CD4-positive, alpha-beta memory T cell (primary cell): ENCODE results near the gene SOX15. TPM values are rescaled to one million over a fixed set of nuclear protein-coding genes. Genes with fewer than 3 reads are reported as not detected.
A peak's percentile ranks its signal among the peaks of the same experiment; 100 is the strongest.

Source experiments
- CTCF ChIA-PET: fragments of 350-600 bp; sonication (Branson Sonifier 250); formaldehyde crosslinking; loops from one replicate; lab custom pipeline; 2021; ENCODE audit warnings: inconsistent platforms; ENCODE audit not compliant: partially characterized antibody; lab: Charles Lee
- POLR2A ChIA-PET: fragments of 350-600 bp; sonication (Branson Sonifier 250); formaldehyde crosslinking; loops from one replicate; lab custom pipeline; 2021; ENCODE audit not compliant: partially characterized antibody; lab: Charles Lee
- DNase-seq, 5 donors: peaks; one replicate each; pipeline versions ENCODE4 v3.0.0 to v3.0.0-alpha.2; 2020 to 2022; ENCODE audit warnings: mixed read lengths in 1 of 5
- H3K27ac ChIP-seq: one replicate; pipeline ENCODE4 v1.7.0; 2013; ENCODE audit warnings: low read depth, low read length
- H3K27me3 ChIP-seq: 2 replicates; pipeline ENCODE4 v1.7.0; 2013; ENCODE audit warnings: mild to moderate bottlenecking, low read length, moderate library complexity; ENCODE audit not compliant: insufficient read depth
- H3K36me3 ChIP-seq: 2 replicates; pipeline ENCODE4 v1.7.0; 2013; ENCODE audit warnings: mild to moderate bottlenecking, low read length, moderate library complexity; ENCODE audit not compliant: insufficient read depth
- H3K4me1 ChIP-seq: 2 replicates; pipeline ENCODE4 v1.7.0; 2013; ENCODE audit warnings: mild to moderate bottlenecking, low read length, moderate library complexity; ENCODE audit not compliant: insufficient read depth
- H3K4me3 ChIP-seq, 2 donors: one replicate each; pipeline ENCODE4 v1.7.0; 2013; ENCODE audit warnings: low read length in 2 of 2, mild to moderate bottlenecking in 1 of 2
- H3K9me3 ChIP-seq, 2 donors: one replicate each; pipeline ENCODE4 v1.7.0; 2013; ENCODE audit warnings: low read length in 2 of 2, control low read depth in 1 of 2; ENCODE audit not compliant: control insufficient read depth in 1 of 2
- H3K27ac Mint-ChIP-seq, 7 donors: one replicate each; pipeline ENCODE4 v1.8.0; 2020 to 2021; ENCODE audit warnings: mixed read lengths in 7 of 7, mild to moderate bottlenecking in 6 of 7, inconsistent platforms in 3 of 7, moderate library complexity in 3 of 7
- H3K27me3 Mint-ChIP-seq, 2 donors: one replicate each; pipeline ENCODE4 v1.8.0; 2020 to 2021; ENCODE audit warnings: mixed read lengths in 2 of 2
- H3K36me3 Mint-ChIP-seq, 2 donors: one replicate each; pipeline ENCODE4 v1.8.0; 2020 to 2021; ENCODE audit warnings: mixed read lengths in 2 of 2, inconsistent platforms in 1 of 2, mild to moderate bottlenecking in 1 of 2
- H3K4me1 Mint-ChIP-seq, 4 donors: one replicate each; pipeline ENCODE4 v1.8.0; 2020 to 2021; ENCODE audit warnings: mixed read lengths in 4 of 4, mild to moderate bottlenecking in 1 of 4
- H3K4me3 Mint-ChIP-seq, 8 donors: one replicate each; pipeline ENCODE4 v1.8.0; 2020 to 2021; ENCODE audit warnings: mixed read lengths in 8 of 8, mild to moderate bottlenecking in 7 of 8, moderate library complexity in 6 of 8, inconsistent platforms in 3 of 8
- H3K9me3 Mint-ChIP-seq, 8 donors: one replicate each; pipeline ENCODE4 v1.8.0; 2020 to 2021; ENCODE audit warnings: mixed read lengths in 8 of 8, mild to moderate bottlenecking in 5 of 8, inconsistent platforms in 3 of 8, moderate library complexity in 1 of 8
- intact Hi-C: fragments of 100-400 bp; cut with micrococcal nuclease; formaldehyde crosslinking; loops from one replicate; pipeline ENCODE4 v1.15.1; 2023
- polyA plus RNA-seq, 2 donors: library from polyadenylated mRNA; unstranded; fragments of 300-500 nt; fragmentation: Illumina TruSeq; gene quantifications; one replicate each; pipeline ENCODE4 v1.2.3, GENCODE V29; 2021
- total RNA-seq, 2 experiments: library from RNA; stranded (reverse); gene quantifications; one replicate each; pipeline ENCODE4 v1.2.3, GENCODE V29; 2021

The SOX15 gene
- total and polyA plus RNA-seq, 4 experiments from 2014 or later, result 1.0 to 1.1 TPM; not detected in 2

DNA sequence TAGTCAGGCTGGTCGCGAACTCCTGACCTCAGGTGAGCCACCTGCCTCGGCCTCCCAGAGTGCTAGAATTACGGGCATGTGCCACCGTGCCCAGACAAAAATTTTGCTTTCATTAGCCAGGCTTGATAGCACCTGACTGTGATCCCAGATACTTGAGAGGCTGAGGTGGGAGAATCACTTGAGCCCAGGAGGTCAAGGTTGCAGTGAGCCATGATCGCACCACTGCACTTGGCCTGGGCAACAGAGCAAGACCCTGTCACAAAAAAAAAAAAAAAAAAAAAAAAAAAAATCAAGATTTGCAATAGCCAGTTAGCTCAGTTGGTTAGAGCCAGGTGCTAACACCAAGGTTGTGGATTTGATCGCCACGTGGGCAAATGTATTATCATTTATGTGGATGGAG, 30.9 kb upstream of the SOX15 start:
- H3K4me3 ChIP-seq, result no peak overlapping the region
- no peaks in the 10 kb centered on the region for H3K4me1 Mint-ChIP-seq
- H3K9me3 Mint-ChIP-seq, result no peaks in the 10 kb centered on the region
- intact Hi-C loops, result no loop called here
- H3K4me1 ChIP-seq, result no peaks in the 10 kb centered on the region
- no peaks in the 10 kb centered on the region for H3K27me3 ChIP-seq
- no peak overlapping the region for H3K27ac Mint-ChIP-seq
- CTCF ChIA-PET, result no interaction called here
- no peak overlapping the region for H3K27ac ChIP-seq
- H3K27me3 Mint-ChIP-seq, result no peaks in the 10 kb centered on the region
- POLR2A ChIA-PET, result no interaction called here
- H3K36me3 Mint-ChIP-seq, result no peaks in the 10 kb centered on the region
- H3K36me3 ChIP-seq, result no peaks in the 10 kb centered on the region
- H3K9me3 ChIP-seq, result no peaks in the 10 kb centered on the region
- no peak overlapping the region for H3K4me3 Mint-ChIP-seq
- DNase-seq, result no peak

DNA sequence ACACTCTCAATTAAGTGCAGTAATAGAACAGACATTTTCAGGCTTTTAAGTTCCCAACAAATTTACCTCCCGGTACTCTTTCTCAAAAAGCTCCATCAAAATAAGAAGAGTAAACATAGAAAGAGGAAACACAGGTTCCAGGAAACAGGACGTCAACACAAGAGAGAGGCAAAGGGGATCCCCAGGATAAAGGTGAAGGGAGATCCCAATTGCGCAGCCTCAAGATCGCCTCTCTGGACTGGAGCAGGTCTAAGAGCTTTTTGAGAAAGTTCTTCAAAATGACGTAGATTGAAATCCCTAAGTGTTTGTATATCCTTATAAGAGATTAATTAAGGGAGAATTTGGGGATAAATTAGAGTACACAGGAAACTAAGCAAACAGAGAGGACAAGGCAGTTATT, 28.7 kb upstream of the SOX15 start:
- Mint-ChIP-seq H3K36me3 (peaks cover 0 to 5% of the 10 kb centered on the region in 2 donors), H3K4me1 (peaks cover 4 to 12% (median 5%) of the 10 kb centered on the region in 4 donors), H3K4me3 (no peak overlapping the region), H3K9me3 (no peaks in the 10 kb centered on the region), H3K27me3 (no peaks in the 10 kb centered on the region), H3K27ac (no peak overlapping the region)
- CTCF ChIA-PET, result interaction anchor here (0.7 kb wide), 1 partner anchor 192 kb away, joined by 3 read pairs; no protein-coding TSS in a partner anchor
- Histone ChIP-seq H3K4me3 (no peak overlapping the region), H3K36me3 (no peaks in the 10 kb centered on the region), H3K27ac (no peak overlapping the region), H3K27me3 (no peaks in the 10 kb centered on the region), H3K9me3 (no peaks in the 10 kb centered on the region), H3K4me1 (peaks cover 6% of the 10 kb centered on the region)
- intact Hi-C loops, result no loop called here
- POLR2A ChIA-PET, result no interaction called here
- no peak for DNase-seq

GRCh38 chr17:7615265-7615747, 25.4 kb upstream of the SOX15 start:
- Mint-ChIP-seq H3K4me1 (peaks cover 22 to 43% (median 33%) of the 10 kb centered on the region in 4 donors), H3K4me3 (peak overlapping the region; percentile 86 to 95 (median 93)), H3K27ac (peak overlapping the region; percentile 83 to 98 (median 97)), H3K27me3 (no peaks in the 10 kb centered on the region), H3K36me3 (peaks cover 10% of the 10 kb centered on the region in 2 donors), H3K9me3 (no peaks in the 10 kb centered on the region)
- peaks cover 39% of the 10 kb centered on the region for H3K4me1 ChIP-seq
- H3K9me3 ChIP-seq, result no peaks in the 10 kb centered on the region
- POLR2A ChIA-PET, result interaction anchor here (0.6 to 5.0 kb wide), 20 partner anchors 8 to 612 kb away, joined by 3 to 105 read pairs (median 4); partner anchors contain the start of genes ATP1B2, MPDU1, POLR2A and SAT2
- peak overlapping the region; percentile 61 for H3K27ac ChIP-seq
- CTCF ChIA-PET, result interaction anchor here (1.3 to 2.8 kb wide), 9 partner anchors 10 to 72 kb away, joined by 3 to 22 read pairs (median 4); partner anchors contain the start of genes SAT2, TP53 and WRAP53
- H3K4me3 ChIP-seq, result peak overlapping the region; percentile 74 to 78
- peaks cover 8% of the 10 kb centered on the region for H3K36me3 ChIP-seq
- H3K27me3 ChIP-seq, result no peaks in the 10 kb centered on the region
- intact Hi-C loops, result loop anchor here (1.0 kb wide), 5 partner anchors 12 to 211 kb away; partner anchors contain the start of genes SAT2, SENP3, TMEM256 and WRAP53
- DNase-seq, result no peak

- ChIA-PET POLR2A (interaction anchor here (0.6 to 5.0 kb wide), 24 partner anchors 9 to 613 kb away, joined by 3 to 105 read pairs (median 4); partner anchors contain the start of genes ATP1B2, MPDU1, NEURL4 and POLR2A), CTCF (interaction anchor here (0.7 to 2.8 kb wide), 12 partner anchors 11 to 124 kb away, joined by 3 to 22 read pairs (median 6); partner anchors contain the start of genes ATP1B2, SAT2, SOX15 and TP53)
- Mint-ChIP-seq H3K9me3 (no peaks in the 10 kb centered on the region), H3K36me3 (peaks cover 10 to 11% of the 10 kb centered on the region in 2 donors), H3K4me3 (peak within 1 kb of the TSS; percentile 87 to 95 (median 93)), H3K27ac (peak within 1 kb of the TSS; percentile 83 to 98 (median 97)), H3K4me1 (peaks cover 22 to 49% (median 35%) of the 10 kb centered on the region in 4 donors), H3K27me3 (no peaks in the 10 kb centered on the region)
- peak within 1 kb of the TSS; percentile 74 to 78 for H3K4me3 ChIP-seq
- peaks cover 8% of the 10 kb centered on the region for H3K36me3 ChIP-seq
- H3K9me3 ChIP-seq, result no peaks in the 10 kb centered on the region
- H3K27ac ChIP-seq, result peak within 1 kb of the TSS; percentile 66
- intact Hi-C loops, result loop anchor here (1.0 kb wide), 7 partner anchors 13 to 307 kb away; partner anchors contain the start of genes EIF5A, SAT2, SENP3 and TMEM256
- DNase-seq, result peak; percentile 98 to 100 (median 99)
- no peaks in the 10 kb centered on the region for H3K27me3 ChIP-seq
- H3K4me1 ChIP-seq, result peaks cover 42% of the 10 kb centered on the region
Observed at GRCh38 chr17:7614425-7615264, 24.8 kb upstream of the SOX15 start, which contains the start of gene FXR2. TSS of gene FXR2 (minus strand) at chr17:7614897. CDS start at chr17:7614532, 365 bp downstream.

- CTCF ChIA-PET, result interaction anchor here (1.4 to 2.8 kb wide), 9 partner anchors 12 to 74 kb away, joined by 3 to 22 read pairs (median 6); partner anchors contain the start of genes ATP1B2, SAT2, SOX15 and TP53
- Histone ChIP-seq H3K36me3 (peaks cover 8% of the 10 kb centered on the region), H3K9me3 (no peaks in the 10 kb centered on the region), H3K27me3 (no peaks in the 10 kb centered on the region), H3K27ac (peak overlapping the region; percentile 66), H3K4me1 (peaks cover 42% of the 10 kb centered on the region), H3K4me3 (peak overlapping the region; percentile 60 to 74)
- no peaks in the 10 kb centered on the region for H3K27me3 Mint-ChIP-seq
- H3K9me3 Mint-ChIP-seq, result no peaks in the 10 kb centered on the region
- intact Hi-C loops, result loop anchor here (1.0 kb wide), 2 partner anchors 30 to 307 kb away; partner anchors contain the start of gene EIF5A
- peak overlapping the region; percentile 82 to 95 (median 87) for H3K4me3 Mint-ChIP-seq
- peaks cover 25 to 53% (median 41%) of the 10 kb centered on the region in 4 donors for H3K4me1 Mint-ChIP-seq
- DNase-seq, result no peak
- POLR2A ChIA-PET, result interaction anchor here (0.6 to 5.0 kb wide), 12 partner anchors 13 to 284 kb away, joined by 3 to 105 read pairs (median 5); partner anchors contain the start of genes MPDU1, NEURL4, POLR2A and SAT2
- H3K27ac Mint-ChIP-seq, result peak overlapping the region; percentile 78 to 95 (median 87)
- peaks cover 11 to 12% of the 10 kb centered on the region in 2 donors for H3K36me3 Mint-ChIP-seq
Observed at GRCh38 chr17:7613769-7614424, 24.0 kb upstream of the SOX15 start.

GRCh38 chr17:7612294-7612640, 22.4 kb upstream of the SOX15 start:
- no peak for DNase-seq
- Histone ChIP-seq H3K27ac (peak overlapping the region; percentile 1), H3K4me3 (no peak overlapping the region), H3K27me3 (no peaks in the 10 kb centered on the region), H3K4me1 (peaks cover 42% of the 10 kb centered on the region), H3K9me3 (no peaks in the 10 kb centered on the region), H3K36me3 (peaks cover 8% of the 10 kb centered on the region)
- Mint-ChIP-seq H3K9me3 (no peaks in the 10 kb centered on the region), H3K36me3 (peaks cover 11 to 12% of the 10 kb centered on the region in 2 donors), H3K27ac (peak overlapping the region in 6 of 7 donors; percentile 17 to 60 (median 30)), H3K4me1 (peaks cover 25 to 53% (median 41%) of the 10 kb centered on the region in 4 donors), H3K4me3 (peak overlapping the region in 7 of 8 donors; percentile 43 to 95 (median 85)), H3K27me3 (no peaks in the 10 kb centered on the region)
- POLR2A ChIA-PET, result interaction anchor here (0.7 to 5.0 kb wide), 5 partner anchors 15 to 175 kb away, joined by 3 to 105 read pairs (median 4); partner anchors contain the start of genes MPDU1, SAT2, TP53 and WRAP53
- intact Hi-C loops, result no loop called here
- CTCF ChIA-PET, result interaction anchor here (2.0 kb wide), 1 partner anchor 15 kb away, joined by 7 read pairs; the partner anchor contains the start of gene SAT2
